GM18951 (cell line): ENCODE data around the gene DGAT2.

Source experiments
- POLR2A ChIP-seq: IDR thresholded peaks from 4 replicates; pipeline ENCODE4 v1.6.1; 2011; ENCODE audit warnings: mild to moderate bottlenecking; ENCODE audit not compliant: insufficient read length, insufficient read depth; ENCODE audit errors: extremely low read depth
- in situ Hi-C: fragments of 300-500 bp; cut with MboI; formaldehyde crosslinking; loops from one replicate; pipeline ENCODE4 v1.12.0; 2022; ENCODE audit warnings: low sequenced_read_pairs, mixed read lengths, inconsistent platforms; ENCODE audit not compliant: unreplicated experiment

The DGAT2 gene

DNA sequence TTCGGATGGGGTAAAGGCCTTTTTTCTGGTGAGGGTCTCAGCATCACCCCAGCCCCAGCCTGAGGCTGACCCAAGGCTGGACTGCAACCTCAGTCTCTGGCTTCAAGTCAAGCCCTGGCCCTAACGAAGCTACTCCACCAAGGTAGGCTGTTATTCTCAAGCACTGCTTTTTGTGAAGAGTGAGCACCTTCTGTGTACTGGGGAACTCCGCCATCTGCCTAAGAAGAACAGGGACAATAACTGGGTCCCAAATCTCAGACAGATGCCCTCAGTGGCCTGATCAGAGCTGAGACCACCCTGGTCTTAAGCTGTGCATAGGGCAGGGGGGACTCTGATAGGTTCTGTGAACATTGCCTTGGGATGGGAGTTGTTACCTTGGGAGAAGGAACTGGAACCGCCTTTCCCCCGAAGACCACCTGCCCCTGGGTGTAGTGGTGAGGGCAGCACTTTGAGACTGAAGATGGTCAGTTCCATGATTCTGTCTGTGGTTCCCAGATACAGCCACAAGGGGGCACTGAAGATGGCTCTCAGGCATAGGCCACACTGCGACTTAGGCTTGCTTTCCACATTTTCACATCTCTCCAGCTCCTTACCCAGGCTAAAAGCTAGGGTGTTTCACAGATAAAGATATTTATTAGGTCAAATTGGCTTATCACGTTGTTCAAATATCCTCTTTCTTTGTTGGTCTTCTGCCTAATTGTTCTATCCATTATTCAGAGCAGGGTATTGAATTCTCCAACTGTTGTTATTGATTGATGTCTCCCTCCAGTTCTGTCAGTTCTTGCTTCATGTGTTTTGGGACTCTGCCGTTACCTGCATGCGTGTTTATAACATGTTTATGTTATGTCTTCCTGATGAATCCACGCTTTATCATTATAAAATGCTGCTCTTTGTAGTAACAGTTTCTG, 34.6 kb downstream of the DGAT2 start:
- in situ Hi-C loops = no loop called here
- TF ChIP-seq POLR2A = no peak

DNA sequence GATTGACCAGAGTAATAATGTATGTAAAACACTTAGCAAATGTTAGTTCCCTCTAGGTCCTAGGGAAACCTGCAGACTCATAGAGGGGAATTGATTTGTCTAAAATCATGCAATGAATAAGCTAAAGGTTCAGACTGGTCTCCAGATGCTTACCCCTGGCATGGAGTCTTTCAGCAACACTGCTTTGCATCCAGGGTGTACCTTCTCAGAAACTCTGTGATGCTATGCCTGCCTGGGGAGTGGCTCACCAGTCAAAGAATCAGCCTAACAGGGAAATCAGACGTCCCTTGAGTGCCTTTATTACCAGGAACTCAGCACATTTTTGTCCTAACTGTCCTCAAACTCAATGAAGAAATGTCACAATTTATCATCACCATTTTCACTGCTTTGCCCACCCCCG, 40.5 kb downstream of the DGAT2 start:
- in situ Hi-C loops = loop anchor here (5.0 kb wide), 1 partner anchor 48 kb away; no protein-coding TSS in a partner anchor
- TF ChIP-seq POLR2A = no peak

DNA sequence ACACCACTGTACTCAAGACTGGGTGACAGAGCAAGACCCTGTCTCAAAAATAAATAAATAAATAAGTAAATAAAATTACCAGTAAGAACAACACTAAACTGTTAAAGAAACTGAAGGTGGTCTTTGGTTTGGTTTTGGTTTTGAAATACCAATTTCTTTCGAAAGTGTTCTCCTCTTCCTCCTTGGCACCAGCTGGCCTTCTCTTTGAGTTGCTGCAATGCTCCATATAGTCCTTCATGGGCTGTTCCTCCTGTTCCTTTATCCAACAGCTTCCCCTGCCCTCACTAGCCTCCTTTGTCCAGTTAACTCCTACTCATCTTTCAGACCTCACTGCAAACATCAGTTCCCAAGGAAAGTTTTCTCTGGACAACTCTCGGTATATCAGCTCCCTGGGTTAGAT, 41.4 kb downstream of the DGAT2 start:
- in situ Hi-C loops = loop anchor here (5.0 kb wide), 1 partner anchor 47 kb away; no protein-coding TSS in a partner anchor
- no peak for TF ChIP-seq POLR2A

DNA sequence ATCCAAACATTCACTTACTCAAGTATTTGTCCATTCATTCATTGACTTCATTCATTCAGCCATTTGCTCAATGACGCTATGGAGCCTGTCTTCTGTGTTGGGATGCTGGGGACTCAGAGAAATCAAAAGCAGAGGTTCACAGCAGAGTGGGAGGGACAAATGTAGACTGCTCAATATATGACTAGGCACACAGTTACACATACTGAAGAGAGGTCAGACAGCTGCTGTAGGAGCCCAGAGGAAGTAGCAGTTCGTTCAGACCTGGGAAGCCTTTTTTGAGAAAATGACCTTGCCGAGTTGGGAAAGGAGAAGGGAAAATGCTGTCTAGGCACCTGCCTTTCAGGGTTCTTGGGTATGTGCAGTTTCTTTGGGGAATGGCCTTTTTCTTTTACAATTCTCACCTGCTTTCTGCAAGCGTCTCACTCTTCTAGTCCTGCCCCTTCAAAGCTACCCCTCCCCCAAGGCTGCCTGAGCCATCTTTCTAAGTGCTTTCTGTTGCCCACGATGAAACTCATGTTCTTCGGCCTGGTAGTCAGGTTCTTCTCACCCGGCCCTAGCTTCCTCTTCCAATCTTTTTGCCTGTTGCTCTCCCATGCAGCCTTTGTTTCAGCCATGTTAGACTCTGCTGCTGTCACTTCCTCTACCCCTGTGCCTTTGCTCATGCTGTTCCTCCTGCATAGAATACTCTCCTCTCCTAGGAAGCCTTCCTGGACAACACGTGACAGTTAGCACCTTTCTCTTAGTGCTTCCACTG, 42.2 kb downstream of the DGAT2 start:
- in situ Hi-C loops = no loop called here

DNA sequence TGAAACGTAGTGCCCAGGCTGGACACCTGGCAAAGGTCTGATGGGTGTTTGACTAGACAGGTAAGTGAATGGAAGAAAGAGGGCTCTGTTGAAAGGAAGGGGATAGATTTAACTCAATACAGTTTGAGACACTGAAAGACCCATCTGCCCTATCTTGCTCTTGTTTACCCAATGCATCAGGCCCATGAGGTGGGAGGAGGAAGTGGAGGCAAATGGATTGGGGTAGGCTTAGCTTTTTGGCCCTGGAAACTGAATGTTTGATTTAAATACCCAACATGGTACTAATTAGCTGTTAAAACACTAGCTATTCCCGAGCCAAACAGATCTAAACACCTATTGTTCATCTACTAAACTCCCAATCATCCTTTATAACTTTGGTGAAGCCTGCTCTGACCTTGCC, 42.9 kb downstream of the DGAT2 start:
- in situ Hi-C loops = no loop called here
- TF ChIP-seq POLR2A = no peak

More for the DNA sequence above, 42.2 kb downstream of the DGAT2 start:
- peak; percentile 26 for TF ChIP-seq POLR2A

DNA sequence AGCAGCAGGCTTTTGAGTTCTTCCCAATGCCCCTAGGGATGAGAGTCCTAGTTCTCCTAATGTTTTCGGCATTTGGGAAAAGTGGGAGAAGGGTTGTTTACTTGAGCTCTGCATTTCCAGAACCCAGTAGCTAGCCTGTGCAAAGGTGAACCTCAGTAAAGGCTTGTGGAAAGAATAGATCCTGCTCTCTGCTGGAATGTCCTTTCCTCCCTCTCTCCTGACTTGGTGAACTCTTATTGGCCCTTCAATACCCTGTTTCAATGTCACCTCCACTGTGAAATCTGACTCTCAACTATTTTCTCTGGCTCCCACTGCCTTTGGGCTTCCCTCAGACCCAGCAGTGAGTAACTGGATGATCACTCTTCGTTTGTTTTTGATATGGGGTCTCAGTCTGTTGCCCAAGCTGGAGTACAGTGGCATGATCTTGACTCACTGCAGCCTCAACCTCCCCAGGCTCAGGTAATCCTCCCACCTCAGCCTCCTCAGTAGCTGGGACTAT, 44.0 kb downstream of the DGAT2 start:
- no peak for TF ChIP-seq POLR2A
- in situ Hi-C loops = no loop called here

DNA sequence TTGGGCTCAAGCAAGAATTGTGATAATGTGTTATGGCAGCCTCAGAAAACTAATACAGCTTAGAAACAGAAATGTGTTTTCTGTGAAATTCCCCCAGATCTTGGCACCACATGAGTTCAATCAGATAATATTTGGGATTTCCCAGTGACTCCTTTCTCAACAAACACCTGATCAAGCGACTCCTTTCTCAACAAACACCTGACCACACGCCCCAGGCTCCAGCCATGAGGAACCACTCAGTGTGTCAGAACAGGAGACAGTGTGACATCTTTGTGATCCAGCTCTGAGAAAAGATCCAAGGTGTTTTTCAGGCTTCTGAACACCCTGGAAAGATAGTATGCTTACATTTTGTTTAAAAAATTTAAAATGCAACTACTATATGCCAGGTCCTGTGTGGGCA, 44.5 kb downstream of the DGAT2 start:
- no peak for TF ChIP-seq POLR2A
- in situ Hi-C loops = no loop called here

DNA sequence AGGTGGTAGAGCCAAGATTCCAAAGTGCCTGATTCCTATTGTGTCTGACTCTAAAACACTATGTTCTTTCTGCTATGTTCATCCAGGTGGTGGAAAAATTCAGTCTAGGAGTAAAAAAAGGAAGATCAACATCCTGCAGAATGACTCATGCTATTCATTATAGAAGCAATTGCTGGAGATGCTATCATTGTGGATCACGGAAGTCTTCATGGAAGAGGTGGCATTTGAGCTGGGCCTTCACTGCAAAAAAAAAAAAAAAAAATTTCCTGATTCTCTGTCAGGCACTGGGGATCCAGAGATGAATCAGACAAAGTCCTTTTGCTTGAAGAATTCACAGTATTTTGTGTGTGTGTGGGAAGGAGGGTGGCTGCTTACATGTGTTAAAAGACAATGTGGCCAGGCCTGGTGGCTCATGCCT, 45.1 kb downstream of the DGAT2 start:
- TF ChIP-seq POLR2A = no peak
- in situ Hi-C loops = no loop called here

DNA sequence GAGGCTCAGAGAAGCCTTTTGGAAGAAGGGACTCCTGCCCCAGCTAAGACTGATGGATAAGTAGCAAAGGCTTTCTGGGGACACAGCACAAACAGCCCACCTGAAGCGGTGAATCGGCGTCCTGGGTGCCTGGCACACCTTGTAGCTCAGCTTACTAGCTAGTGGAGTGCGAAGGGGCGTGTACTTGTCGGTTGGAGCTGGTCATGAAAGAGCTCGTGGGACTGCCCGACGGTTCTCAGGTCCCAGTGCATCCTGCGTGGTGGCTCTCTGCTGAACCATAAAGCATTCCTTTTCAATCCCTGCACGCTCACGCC, 45.7 kb downstream of the DGAT2 start:
- in situ Hi-C loops = no loop called here
- TF ChIP-seq POLR2A = peak; percentile 12

DNA sequence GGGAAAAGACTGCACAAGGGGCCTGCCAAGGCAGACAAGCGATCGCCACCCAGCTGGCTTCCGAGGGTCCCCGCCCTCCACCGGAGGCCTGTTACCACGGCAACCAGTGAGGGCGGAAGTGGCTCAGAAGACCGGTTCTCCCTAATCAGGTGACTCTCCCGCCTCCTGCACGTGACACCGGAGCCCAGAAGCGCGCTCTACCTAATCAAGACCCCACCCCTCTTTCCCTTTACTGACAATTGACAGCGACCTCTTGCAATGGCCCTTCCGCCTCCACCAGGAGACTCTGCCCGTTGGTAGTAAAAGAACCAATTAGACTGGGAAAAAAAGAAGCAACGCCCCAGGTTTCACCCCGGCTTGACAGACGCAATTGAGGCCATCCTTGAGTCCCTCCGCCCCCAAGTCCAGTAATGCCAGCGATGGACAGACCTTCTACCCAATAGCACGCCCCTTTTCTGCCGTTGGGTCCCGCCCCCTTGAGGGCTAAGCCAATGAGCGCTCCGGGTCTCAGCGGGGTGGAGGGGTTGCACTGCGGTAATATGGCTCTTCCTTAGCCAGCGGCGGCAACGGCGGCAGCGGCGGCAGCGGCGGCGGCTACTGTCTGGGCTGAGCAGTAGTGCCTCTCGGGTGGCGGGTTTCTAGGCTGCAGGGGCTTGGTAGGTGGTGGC, 46.2 kb downstream of the DGAT2 start, which contains the start of gene UVRAG:
UVRAG (plus strand) TSS at position 534 of the 668 bp plus-strand sequence. CDS start 198 bp downstream, outside the sequence.
- TF ChIP-seq POLR2A = peak; percentile 86
- in situ Hi-C loops = no loop called here

DNA sequence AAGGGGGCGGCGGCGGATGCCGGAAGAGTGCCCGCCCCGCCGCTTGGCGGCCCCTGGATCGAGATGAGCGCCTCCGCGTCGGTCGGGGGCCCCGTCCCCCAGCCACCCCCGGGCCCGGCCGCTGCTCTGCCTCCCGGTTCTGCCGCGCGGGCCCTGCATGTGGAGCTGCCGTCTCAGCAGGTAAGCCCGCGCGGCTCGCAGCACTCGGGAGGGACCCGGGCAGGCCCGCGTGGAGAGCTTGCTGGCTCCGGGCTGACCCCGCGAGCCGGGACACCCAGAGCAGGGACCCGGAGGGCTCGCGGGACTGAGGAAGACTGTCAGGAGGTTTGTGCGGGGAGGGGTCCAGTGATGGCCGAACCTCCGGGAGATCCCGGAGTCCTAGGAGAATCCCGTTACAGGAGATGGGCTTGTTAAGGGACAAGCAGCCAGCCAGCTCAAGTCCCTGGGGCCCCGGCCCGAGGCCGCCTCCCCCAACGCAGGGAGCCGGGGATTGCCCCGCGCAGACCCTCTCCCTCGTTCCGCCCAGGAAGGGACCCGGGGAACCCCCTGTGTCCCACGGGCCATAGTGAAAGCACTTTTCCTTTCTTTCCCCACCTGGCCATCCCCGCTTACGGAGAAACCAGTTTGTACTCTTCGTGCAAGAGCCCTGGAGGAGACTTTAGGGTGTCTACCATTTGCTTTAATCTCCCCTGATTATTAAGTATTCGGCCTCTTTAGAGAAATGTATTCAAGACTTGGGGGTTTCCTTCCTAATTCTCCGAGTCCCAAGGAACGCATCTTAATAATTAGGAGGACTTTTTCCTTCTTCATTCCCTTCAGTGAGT, 47.0 kb downstream of the DGAT2 start:
- in situ Hi-C loops = no loop called here
- TF ChIP-seq POLR2A = no peak

DNA sequence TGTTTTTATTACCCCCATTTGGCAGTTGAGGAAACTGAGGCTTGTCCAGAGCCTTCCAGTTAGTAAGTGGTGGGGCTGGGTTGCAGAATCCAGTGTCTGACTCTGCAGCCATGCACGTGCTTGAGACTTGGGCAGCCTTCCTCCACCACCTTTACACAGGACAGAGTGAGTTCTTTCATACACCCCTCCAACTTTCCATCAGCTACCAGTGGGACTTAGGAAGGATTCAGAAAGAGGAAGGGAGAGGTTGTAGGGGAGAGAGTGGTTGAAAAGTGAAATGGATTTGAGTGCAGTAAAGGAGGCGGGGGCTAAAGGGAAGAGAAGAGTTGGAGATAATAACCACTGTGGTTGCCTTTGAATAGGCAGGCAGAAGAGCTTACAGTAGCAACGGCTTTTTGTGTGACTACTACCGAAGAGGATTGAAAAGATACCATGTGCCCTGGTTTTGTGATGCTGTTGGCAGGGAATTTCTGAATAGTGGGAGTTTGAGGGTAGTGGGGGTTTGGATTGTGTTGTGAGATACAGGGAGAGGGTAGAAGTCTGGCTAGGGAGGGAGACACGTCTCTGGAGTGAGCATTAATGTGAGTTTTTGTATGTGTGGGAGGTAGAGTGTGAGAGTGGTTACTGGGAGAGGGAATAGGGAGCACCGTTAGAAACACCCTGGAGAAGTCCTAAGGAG, 48.1 kb downstream of the DGAT2 start:
- TF ChIP-seq POLR2A = no peak
- in situ Hi-C loops = no loop called here
